IMR-90 (cell line): ENCODE data around the gene NEUROG1. TPM values are rescaled to one million over a fixed set of nuclear protein-coding genes. Genes with fewer than 3 reads are reported as not detected.

Source experiments
- ATAC-seq: fragments of 200-7000 bp; cut with Tn5 transposase; 2 replicates; pipeline ENCODE4 v1.9.1; 2020; ENCODE audit warnings: low read depth, mild to moderate bottlenecking, moderate library complexity
- BruUV-seq: library from RNA; stranded (reverse); fragments of 400-500 nt; replicated peaks from 2 replicates; lab custom pipeline; 2021; lab: Mats Ljungman, UMichigan
- CTCF ChIA-PET: fragments of 300-600 bp; formaldehyde crosslinking; extraction: SDS; loops from one replicate; lab custom pipeline; 2021; ENCODE audit warnings: antibody characterized with exemption; lab: Yijun Ruan, JAX
- POLR2A ChIA-PET: fragments of 300-600 bp; sonication (Branson Sonifier 250); formaldehyde crosslinking; loops from one replicate; lab custom pipeline; 2022; ENCODE audit warnings: antibody characterized with exemption; ENCODE audit not compliant: unreplicated experiment; lab: Charles Lee
- DNase-seq: peaks from one replicate; pipeline ENCODE4 v3.0.0; 2013
- H2AFZ ChIP-seq: replicated peaks from 2 replicates; pipeline ENCODE3; 2013; ENCODE audit warnings: low read length, mild to moderate bottlenecking; ENCODE audit not compliant: poor library complexity
- H2AK5ac ChIP-seq: 2 replicates; pipeline ENCODE4 v1.6.1; 2013; ENCODE audit warnings: low read depth, low read length, inconsistent platforms
- H2AK9ac ChIP-seq: replicated peaks from 2 replicates; pipeline ENCODE3; 2013; ENCODE audit warnings: mild to moderate bottlenecking, low read depth, low read length, moderate library complexity; ENCODE audit not compliant: poor library complexity
- H2BK120ac ChIP-seq: 2 replicates; pipeline ENCODE4 v1.6.1; 2013; ENCODE audit warnings: low read depth, low read length, inconsistent platforms
- H2BK15ac ChIP-seq: 3 replicates; pipeline ENCODE4 v1.6.1; 2013; ENCODE audit warnings: low read depth, low read length, inconsistent platforms
- H2BK20ac ChIP-seq: 2 replicates; pipeline ENCODE4 v1.6.1; 2013; ENCODE audit warnings: low read depth, mild to moderate bottlenecking, inconsistent platforms, low read length, moderate library complexity
- H2BK5ac ChIP-seq: 2 replicates; pipeline ENCODE4 v1.6.1; 2013; ENCODE audit warnings: mild to moderate bottlenecking, low read depth, low read length, inconsistent platforms; ENCODE audit not compliant: poor library complexity, severe bottlenecking
- H3K14ac ChIP-seq: replicated peaks from 2 replicates; pipeline ENCODE4 v1.6.1; 2013; ENCODE audit warnings: low read depth, low read length, inconsistent platforms
- H3K18ac ChIP-seq: 2 replicates; pipeline ENCODE4 v1.6.1; 2013; ENCODE audit warnings: low read depth, low read length, control low read depth
- H3K23ac ChIP-seq: 2 replicates; pipeline ENCODE4 v1.6.1; 2013; ENCODE audit warnings: low read depth, low read length, inconsistent platforms
- H3K27ac ChIP-seq: 2 replicates; pipeline ENCODE4 v1.5.1; 2013; ENCODE audit warnings: mild to moderate bottlenecking, control low read depth, low read length; ENCODE audit not compliant: insufficient read depth
- H3K27me3 ChIP-seq: 2 replicates; pipeline ENCODE4 v1.6.1; 2013; ENCODE audit warnings: low read length; ENCODE audit not compliant: control insufficient read depth, insufficient read depth
- H3K36me3 ChIP-seq: 2 replicates; pipeline ENCODE4 v1.6.1; 2013; ENCODE audit warnings: low read length, mixed read lengths; ENCODE audit not compliant: control insufficient read depth, insufficient read depth
- H3K4ac ChIP-seq: 2 replicates; pipeline ENCODE4 v1.6.1; 2013; ENCODE audit warnings: low read depth, low read length, inconsistent platforms
- H3K4me1 ChIP-seq: 2 replicates; pipeline ENCODE4 v1.6.1; 2013; ENCODE audit warnings: low read length, mixed read lengths; ENCODE audit not compliant: control insufficient read depth, insufficient read depth
- H3K4me2 ChIP-seq: 2 replicates; pipeline ENCODE4 v1.6.1; 2013; ENCODE audit warnings: low read depth, mild to moderate bottlenecking, control low read depth, low read length, moderate library complexity
- H3K4me3 ChIP-seq: 2 replicates; pipeline ENCODE4 v1.5.1; 2013; ENCODE audit warnings: low read depth, mild to moderate bottlenecking, control low read depth, low read length, moderate library complexity; ENCODE audit not compliant: insufficient read depth
- H3K56ac ChIP-seq: 2 replicates; pipeline ENCODE4 v1.6.1; 2013; ENCODE audit warnings: low read length, inconsistent platforms; ENCODE audit not compliant: insufficient read depth; ENCODE audit errors: extremely low read depth
- H3K79me1 ChIP-seq, 2 experiments: 2 replicates each; pipeline ENCODE4 v1.6.1; 2013; ENCODE audit warnings: low read length in 2 of 2, inconsistent platforms in 1 of 2, low read depth in 1 of 2
- H3K9ac ChIP-seq: 2 replicates; pipeline ENCODE4 v1.6.1; 2013; ENCODE audit warnings: low read depth, low read length, control low read depth
- H3K9me1 ChIP-seq: 2 replicates; pipeline ENCODE4 v1.6.1; 2013; ENCODE audit warnings: low read length, inconsistent platforms; ENCODE audit not compliant: insufficient read depth
- H3K9me3 ChIP-seq: 2 replicates; pipeline ENCODE4 v1.6.1; 2013; ENCODE audit warnings: low read length; ENCODE audit not compliant: control insufficient read depth, insufficient read depth
- H4K20me1 ChIP-seq: 2 replicates; pipeline ENCODE4 v1.6.1; 2013; ENCODE audit warnings: low read length, inconsistent platforms; ENCODE audit not compliant: insufficient read depth
- H4K5ac ChIP-seq: 2 replicates; pipeline ENCODE4 v1.6.1; 2013; ENCODE audit warnings: mild to moderate bottlenecking, low read depth, low read length, control low read depth
- H4K8ac ChIP-seq, 2 experiments: 2 replicates each; pipeline ENCODE4 v1.6.1; 2013; ENCODE audit warnings: low read depth in 2 of 2, low read length in 2 of 2, control low read depth in 1 of 2, inconsistent platforms in 1 of 2
- H4K91ac ChIP-seq: 2 replicates; pipeline ENCODE4 v1.6.1; 2013; ENCODE audit warnings: low read depth, low read length, inconsistent platforms; ENCODE audit not compliant: insufficient read depth
- BHLHE40 ChIP-seq: fragments of 150-350 bp; IDR thresholded peaks from 2 replicates; pipeline ENCODE4 v1.6.1; 2016; ENCODE audit warnings: mild to moderate bottlenecking, low read depth, low read length
- CHD1 ChIP-seq: IDR thresholded peaks from 2 replicates; pipeline ENCODE4 v1.6.1; 2012; ENCODE audit warnings: low read depth, low read length, improper control_type of control experiment
- ELK1 ChIP-seq: fragments of 150-350 bp; IDR thresholded peaks from 2 replicates; pipeline ENCODE4 v1.6.1; 2016; ENCODE audit warnings: low read depth, mild to moderate bottlenecking, low read length, moderate library complexity, borderline replicate concordance
- MAFK ChIP-seq: IDR thresholded peaks from 2 replicates; pipeline ENCODE4 v1.6.1; 2012; ENCODE audit warnings: low read depth, low read length, improper control_type of control experiment
- NFE2L2 ChIP-seq: fragments of 150-350 bp; IDR thresholded peaks from 2 replicates; pipeline ENCODE4 v1.6.1; 2016; ENCODE audit warnings: low read depth, mild to moderate bottlenecking, low read length
- POLR2A ChIP-seq: IDR thresholded peaks from 2 replicates; pipeline ENCODE4 v1.6.1; 2012; ENCODE audit warnings: mild to moderate bottlenecking, low read depth, low read length
- RAD21 ChIP-seq: IDR thresholded peaks from 2 replicates; pipeline ENCODE4 v1.6.1; 2012; ENCODE audit warnings: low read length, improper control_type of control experiment
- RFX5 ChIP-seq: IDR thresholded peaks from 2 replicates; pipeline ENCODE4 v1.8.0; 2012; ENCODE audit warnings: low read depth, mild to moderate bottlenecking, low read length, moderate library complexity
- WGBS, 2 experiments: methylation state at CpG; one replicate each; pipeline versions ENCODE4 v1.1.5 to v1.1.7; 2013; ENCODE audit warnings: missing lambda C conversion rate in 2 of 2; ENCODE audit not compliant: insufficient read length in 1 of 2; ENCODE audit errors: extremely low coverage in 2 of 2; 5-methylcytosine and 5-hydroxymethylcytosine counted together
- dilution Hi-C: fragments of 300-500 bp; cut with HindIII; formaldehyde crosslinking; loops from one replicate; pipeline ENCODE4 v1.14.3; 2018; ENCODE audit warnings: low sequenced_read_pairs; ENCODE audit not compliant: unreplicated experiment
- in situ Hi-C: fragments of 300-500 bp; cut with MboI; formaldehyde crosslinking; loops from 3 replicates; pipeline ENCODE4 v1.14.3; 2019; ENCODE audit warnings: low sequenced_read_pairs, inconsistent platforms, mixed read lengths
- intact Hi-C: fragments of 100-400 bp; cut with micrococcal nuclease; formaldehyde crosslinking; loops from 2 replicates; pipeline ENCODE4 v1.10.0; 2022
- polyA plus RNA-seq, 3 experiments: library from polyadenylated mRNA; depleted of rRNA; stranded (reverse); fragments of >200 nt; gene quantifications; 2 replicates each; pipeline ENCODE4 v1.2.3, GENCODE V29; 2012; ENCODE audit warnings: low replicate concordance in 1 of 3
- total RNA-seq: library from RNA; depleted of rRNA; stranded (reverse); fragments of >200 nt; gene quantifications from 2 replicates; pipeline ENCODE4 v1.2.3, GENCODE V29; 2012

The NEUROG1 gene
- total and polyA plus RNA-seq, 2 of the 4 experiments (the other 2 are of a cell fraction) = not detected

GRCh38 chr5:135494196-135494595 lies 41.6 kb downstream of the NEUROG1 start:
- H3K23ac ChIP-seq = no peak overlapping the region
- in situ Hi-C loops (no loop called here), dilution Hi-C loops (no loop called here), intact Hi-C loops (no loop called here)
- no peak overlapping the region for H3K9ac ChIP-seq
- no peak overlapping the region for H3K56ac ChIP-seq
- H3K4me3 ChIP-seq = no peak overlapping the region
- H4K91ac ChIP-seq = no peak overlapping the region
- H3K9me1 ChIP-seq = no peaks in the 10 kb centered on the region
- DNase-seq (no peak), ATAC-seq (no peak)
- no peak overlapping the region for H4K8ac ChIP-seq
- ChIA-PET POLR2A (no interaction called here), CTCF (interaction anchor here (0.6 kb wide), 1 partner anchor 72 kb away, joined by 3 read pairs; no protein-coding TSS in a partner anchor)
- H2BK15ac ChIP-seq = no peak overlapping the region
- H3K27ac ChIP-seq = no peak overlapping the region
- H3K4ac ChIP-seq = no peak overlapping the region
- TF ChIP-seq POLR2A (no peak), RFX5 (no peak), ELK1 (no peak), BHLHE40 (no peak), CHD1 (no peak), MAFK (no peak), RAD21 (no peak), NFE2L2 (no peak)
- no peak overlapping the region for H3K18ac ChIP-seq
- H2AK9ac ChIP-seq = peak overlapping the region; percentile 17
- no peak overlapping the region for H3K14ac ChIP-seq
- peaks cover 43% of the 10 kb centered on the region for H3K27me3 ChIP-seq
- no peak overlapping the region for H2BK20ac ChIP-seq
- H3K4me1 ChIP-seq = peaks cover 10% of the 10 kb centered on the region
- no peak overlapping the region for H2BK5ac ChIP-seq
- H3K9me3 ChIP-seq = no peaks in the 10 kb centered on the region
- H3K4me2 ChIP-seq = no peak overlapping the region
- H3K36me3 ChIP-seq = no peaks in the 10 kb centered on the region
- H4K5ac ChIP-seq = no peak overlapping the region
- no peaks in the 10 kb centered on the region for H4K20me1 ChIP-seq
- 75% methylated on average over 1 of the region's 5 CpGs; no CpG with 5 or more reads in 1 of the 2 experiments for WGBS, 2 experiments
- no peak overlapping the region for H2BK120ac ChIP-seq
- peak overlapping the region; percentile 2 for H2AFZ ChIP-seq
- H2AK5ac ChIP-seq = no peak overlapping the region
- H3K79me1 ChIP-seq = no peaks in the 10 kb centered on the region
- BruUV-seq = no TSS peak
